GM23248 (cell line): ENCODE results near the gene PRR36. TPM values are rescaled to one million over a fixed set of nuclear protein-coding genes. Genes with fewer than 3 reads are reported as not detected.

Source experiments
- DNase-seq: peaks from one replicate; pipeline ENCODE4 v3.0.0-alpha.2; 2015
- H2AFZ ChIP-seq: fragments of 200-600 bp; sonication (generic); 2 replicates; pipeline ENCODE4 v1.6.1; 2016; ENCODE audit warnings: antibody characterized with exemption
- H3F3A ChIP-seq: fragments of 200-600 bp; sonication (generic); 2 replicates; pipeline ENCODE4 v1.6.1; 2016; ENCODE audit warnings: mild to moderate bottlenecking, antibody characterized with exemption, mixed run types; ENCODE audit not compliant: insufficient read depth
- H3K27ac ChIP-seq: fragments of 200-600 bp; sonication (generic); 2 replicates; pipeline ENCODE4 v1.5.1; 2016; ENCODE audit warnings: mild to moderate bottlenecking
- H3K27me3 ChIP-seq: fragments of 200-600 bp; sonication (generic); replicated peaks from 2 replicates; pipeline ENCODE4 v1.6.1; 2016; ENCODE audit warnings: mild to moderate bottlenecking; ENCODE audit not compliant: insufficient read depth
- H3K36me3 ChIP-seq: fragments of 200-600 bp; sonication (generic); 2 replicates; pipeline ENCODE4 v1.6.1; 2016; ENCODE audit warnings: low read depth, mild to moderate bottlenecking
- H3K4me1 ChIP-seq: fragments of 200-600 bp; sonication (generic); 2 replicates; pipeline ENCODE4 v1.6.1; 2016; ENCODE audit warnings: mild to moderate bottlenecking; ENCODE audit not compliant: insufficient read depth
- H3K4me2 ChIP-seq: fragments of 200-600 bp; sonication (generic); one replicate; pipeline ENCODE4 v1.6.1; 2016; ENCODE audit warnings: mild to moderate bottlenecking; ENCODE audit not compliant: unreplicated experiment
- H3K4me3 ChIP-seq: fragments of 200-600 bp; sonication (generic); 2 replicates; pipeline ENCODE4 v1.5.1; 2016; ENCODE audit warnings: mild to moderate bottlenecking
- H3K79me2 ChIP-seq: fragments of 200-600 bp; sonication (generic); 2 replicates; pipeline ENCODE4 v1.6.1; 2016; ENCODE audit warnings: mild to moderate bottlenecking; ENCODE audit not compliant: insufficient read depth
- H3K9ac ChIP-seq: fragments of 200-600 bp; sonication (generic); 2 replicates; pipeline ENCODE4 v1.6.1; 2016; ENCODE audit warnings: mild to moderate bottlenecking
- H3K9me2 ChIP-seq: fragments of 200-600 bp; sonication (generic); 2 replicates; pipeline ENCODE4 v1.6.1; 2016; ENCODE audit warnings: mixed run types, mild to moderate bottlenecking, moderate library complexity; ENCODE audit not compliant: insufficient read depth
- H3K9me3 ChIP-seq: fragments of 200-600 bp; sonication (generic); one replicate; pipeline ENCODE4 v1.6.1; 2017; ENCODE audit warnings: low read depth
- H4K20me1 ChIP-seq: fragments of 200-600 bp; sonication (generic); 2 replicates; pipeline ENCODE4 v1.6.0; 2016; ENCODE audit not compliant: insufficient read depth
- EZH2 ChIP-seq: fragments of 200-600 bp; sonication (generic); IDR thresholded peaks from 2 replicates; pipeline ENCODE4 v1.6.1; 2018; ENCODE audit warnings: antibody characterized with exemption, mild to moderate bottlenecking; ENCODE audit not compliant: insufficient read depth, poor library complexity, severe bottlenecking
- EZH2phosphoT487 ChIP-seq: fragments of 200-600 bp; sonication (generic); IDR thresholded peaks from 2 replicates; pipeline ENCODE4 v1.6.1; 2018; ENCODE audit warnings: antibody characterized with exemption, moderate library complexity, mild to moderate bottlenecking, low read depth; ENCODE audit not compliant: insufficient read depth
- WGBS, 2 experiments: methylation state at CpG; one replicate each; pipeline ENCODE4 v1.1.6; 2015 to 2017; ENCODE audit warnings: low lambda C conversion rate in 2 of 2, low coverage in 1 of 2; ENCODE audit errors: missing lambda C conversion rate in 2 of 2; 5-methylcytosine and 5-hydroxymethylcytosine counted together
- in situ Hi-C: fragments of 300-500 bp; cut with MboI; formaldehyde crosslinking; loops from 2 replicates; pipeline ENCODE4 v1.15.0; 2020
- polyA plus RNA-seq: library from polyadenylated mRNA; unstranded; fragments of >200 nt; fragmentation: Nextera tagmentation; extraction: Ambion mirVana; gene quantifications from 2 replicates; pipeline ENCODE4 v1.2.1, GENCODE V29; 2016
- total RNA-seq: library from RNA; depleted of rRNA; stranded (reverse); fragments of >200 nt; shearing (Covaris generic); gene quantifications from 2 replicates; pipeline ENCODE4 v1.2.3, GENCODE V29; 2014

PRR36 gene
- total and polyA plus RNA-seq, 2 experiments from 2014 or later = not detected

DNA sequence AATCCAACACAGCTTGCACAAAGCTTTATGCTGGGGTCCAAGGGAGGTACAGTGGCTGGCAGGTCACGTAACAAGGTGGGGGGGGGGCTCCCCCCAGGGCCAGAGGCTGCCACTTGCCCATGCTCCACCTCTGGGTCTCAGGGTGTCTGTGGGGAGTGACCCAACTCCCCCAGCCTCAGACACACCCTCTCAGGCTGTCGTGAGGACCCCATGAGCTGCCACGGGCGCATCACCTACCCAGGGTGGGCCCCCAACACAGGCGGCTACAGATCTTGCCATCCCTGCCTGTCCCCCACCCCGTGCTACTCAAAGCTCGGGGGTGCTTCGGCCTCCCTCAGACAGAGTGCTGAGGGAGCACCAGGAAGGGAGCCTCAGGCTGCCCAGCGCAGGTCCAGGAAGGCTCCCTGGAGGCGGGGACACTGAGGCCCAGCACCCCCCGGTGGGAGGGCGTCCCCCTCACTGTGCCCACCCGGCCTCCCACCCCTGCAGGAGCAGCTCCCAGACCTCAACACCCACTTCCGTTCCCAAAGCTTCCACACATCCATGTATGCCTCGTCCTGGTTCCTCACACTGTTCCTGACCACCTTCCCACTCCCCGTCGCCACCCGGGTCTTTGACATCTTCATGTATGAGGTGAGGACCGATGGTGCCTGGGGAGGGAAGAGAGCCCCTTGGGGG is 23.1 kb downstream of the PRR36 start:
- Histone ChIP-seq H3F3A (no peaks in the 10 kb centered on the region), H3K9me2 (no peaks in the 10 kb centered on the region), H4K20me1 (no peaks in the 10 kb centered on the region), H3K27me3 (no peaks in the 10 kb centered on the region), H3K9me3 (no peaks in the 10 kb centered on the region), H3K36me3 (no peaks in the 10 kb centered on the region), H3K79me2 (no peaks in the 10 kb centered on the region), H2AFZ (no peak overlapping the region), H3K4me2 (no peak overlapping the region), H3K4me1 (no peaks in the 10 kb centered on the region), H3K4me3 (no peak overlapping the region), H3K27ac (no peak overlapping the region), H3K9ac (no peak overlapping the region)
- 81 to 86% methylated on average over 15 to 18 of the region's 19 CpGs for WGBS, 2 experiments
- in situ Hi-C loops = no loop called here
- TF ChIP-seq EZH2phosphoT487 (no peak), EZH2 (no peak)
- no peak for DNase-seq

- Histone ChIP-seq H3K9me3 (no peaks in the 10 kb centered on the region), H3K4me3 (no peak overlapping the region), H3K27ac (no peak overlapping the region), H3K36me3 (no peaks in the 10 kb centered on the region), H3K4me1 (no peaks in the 10 kb centered on the region), H3K79me2 (no peaks in the 10 kb centered on the region), H3K27me3 (no peaks in the 10 kb centered on the region), H3K4me2 (no peak overlapping the region), H3K9me2 (no peaks in the 10 kb centered on the region), H2AFZ (no peak overlapping the region), H4K20me1 (no peaks in the 10 kb centered on the region), H3F3A (no peaks in the 10 kb centered on the region), H3K9ac (no peak overlapping the region)
- in situ Hi-C loops = no loop called here
- 70 to 74% methylated on average over 21 to 25 of the region's 25 CpGs for WGBS, 2 experiments
- DNase-seq = no peak
- no peak for TF ChIP-seq EZH2
- no peak for TF ChIP-seq EZH2phosphoT487
These were observed 24.0 kb downstream of the PRR36 start for GRCh38 chr19:7850000-7850813.

DNA sequence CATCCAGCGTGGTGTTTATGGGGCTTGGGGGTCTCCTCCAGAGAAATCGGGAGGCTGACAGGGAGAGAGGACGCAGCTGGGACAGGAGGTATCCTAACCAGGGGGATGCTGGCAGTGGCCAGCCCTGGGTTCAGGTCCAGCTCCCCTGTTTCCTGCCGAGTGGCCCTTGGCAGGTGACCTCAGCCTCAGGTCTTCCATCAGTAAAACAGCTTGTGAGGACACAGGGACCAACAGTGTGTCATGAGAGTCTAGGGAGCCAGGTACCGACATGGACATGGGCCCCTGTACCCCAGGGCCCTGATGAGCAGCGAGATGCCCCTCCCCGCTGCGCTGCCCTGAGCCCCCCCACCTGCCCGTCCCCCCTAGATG is 24.6 kb downstream of the PRR36 start:
- no peak overlapping the region for H3K27ac ChIP-seq
- H3F3A ChIP-seq = no peaks in the 10 kb centered on the region
- H3K4me2 ChIP-seq = no peak overlapping the region
- no peaks in the 10 kb centered on the region for H3K4me1 ChIP-seq
- no peaks in the 10 kb centered on the region for H3K9me3 ChIP-seq
- H3K27me3 ChIP-seq = no peaks in the 10 kb centered on the region
- H3K79me2 ChIP-seq = no peaks in the 10 kb centered on the region
- no peak overlapping the region for H3K4me3 ChIP-seq
- H2AFZ ChIP-seq = no peak overlapping the region
- TF ChIP-seq EZH2phosphoT487 (no peak), EZH2 (no peak)
- WGBS, 2 experiments = 78 to 80% methylated on average over 7 to 9 of the region's 9 CpGs
- DNase-seq = no peak
- H3K36me3 ChIP-seq = no peaks in the 10 kb centered on the region
- no peaks in the 10 kb centered on the region for H3K9me2 ChIP-seq
- in situ Hi-C loops = no loop called here
- no peak overlapping the region for H3K9ac ChIP-seq
- no peaks in the 10 kb centered on the region for H4K20me1 ChIP-seq

- no peak for TF ChIP-seq EZH2phosphoT487
- TF ChIP-seq EZH2 = no peak
- no peaks in the 10 kb centered on the region for H4K20me1 ChIP-seq
- no peaks in the 10 kb centered on the region for H3K9me3 ChIP-seq
- H3K27me3 ChIP-seq = no peaks in the 10 kb centered on the region
- no peak overlapping the region for H3K4me3 ChIP-seq
- no peaks in the 10 kb centered on the region for H3K36me3 ChIP-seq
- H3K4me2 ChIP-seq = no peak overlapping the region
- no peak for DNase-seq
- H3K9me2 ChIP-seq = no peaks in the 10 kb centered on the region
- H2AFZ ChIP-seq = no peak overlapping the region
- no peak overlapping the region for H3K27ac ChIP-seq
- H3K4me1 ChIP-seq = no peaks in the 10 kb centered on the region
- no peaks in the 10 kb centered on the region for H3F3A ChIP-seq
- in situ Hi-C loops = no loop called here
- no peaks in the 10 kb centered on the region for H3K79me2 ChIP-seq
- 90 to 92% methylated on average over 30 to 34 of the region's 34 CpGs for WGBS, 2 experiments
- H3K9ac ChIP-seq = no peak overlapping the region
These were observed 25.3 kb downstream of the PRR36 start for GRCh38 chr19:7848779-7849457.
